PC-9 (cell line): ENCODE measurements around the gene TMEM184C.

Experiments
- CTCF ChIP-seq: fragments of 200-600 bp; sonication (generic); conservative IDR thresholded peaks from 2 replicates; pipeline ENCODE4 v1.6.1; 2017; ENCODE audit warnings: mixed run types, antibody characterized with exemption, mild to moderate bottlenecking, moderate library complexity
- EZH2 ChIP-seq: fragments of 200-600 bp; sonication (generic); IDR thresholded peaks from 2 replicates; pipeline ENCODE4 v1.8.0; 2017; ENCODE audit warnings: antibody characterized with exemption, low read depth

- TF ChIP-seq CTCF (no peak), EZH2 (no peak)
Measured at GRCh38 chr4:147594107-147594506, 23.1 kb upstream of the TMEM184C start.
